Raji (cell line): Measurements from ENCODE around the gene TBCE.

Experiments
- POLR2A ChIP-seq: IDR thresholded peaks from 2 replicates; pipeline ENCODE4 v1.6.1; 2011; ENCODE audit warnings: low read depth, low read length, control low read depth; ENCODE audit not compliant: insufficient read depth

The TBCE gene

DNA sequence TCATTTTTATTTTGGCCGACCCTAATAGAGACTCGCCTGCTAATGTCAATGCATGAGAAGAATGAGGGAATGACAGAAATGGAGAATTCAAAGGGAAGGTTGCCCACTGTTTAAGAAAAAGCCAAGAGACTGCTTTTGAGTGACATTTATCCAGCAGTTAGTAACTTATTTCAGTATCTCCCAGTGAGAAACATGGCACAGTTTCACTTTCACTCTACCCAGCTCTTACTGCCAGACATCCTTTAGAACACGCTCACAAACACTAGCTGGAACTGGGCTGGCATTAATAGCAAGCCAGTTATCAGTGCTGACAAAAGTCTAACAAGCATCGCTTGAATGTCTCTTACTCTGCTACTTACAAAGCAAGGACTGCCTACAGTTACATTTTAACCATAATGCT is 30.3 kb upstream of the TBCE start:
- no peak for TF ChIP-seq POLR2A

DNA sequence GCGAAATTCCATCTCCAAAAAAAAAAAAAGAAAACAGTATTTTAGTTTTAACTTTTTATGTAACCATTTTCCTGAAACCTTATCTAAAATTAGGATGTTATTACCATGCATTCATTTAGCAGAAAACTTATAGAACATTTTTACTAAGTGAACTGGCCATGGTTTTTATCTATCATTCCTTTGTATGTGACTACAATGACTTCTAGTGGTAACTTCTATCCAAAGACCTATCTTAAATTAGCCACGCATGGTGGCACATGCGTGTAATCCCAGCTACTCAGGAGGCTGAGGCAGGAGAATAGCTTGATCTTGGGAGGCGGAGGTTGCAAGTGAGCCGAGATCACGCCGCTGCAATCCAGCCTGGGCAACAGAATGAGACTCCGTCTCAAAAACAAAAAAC is 27.5 kb upstream of the TBCE start:
- TF ChIP-seq POLR2A: no peak

- TF ChIP-seq POLR2A: no peak
Measured at GRCh38 chr1:235341334-235341733, 25.9 kb upstream of the TBCE start.

- no peak for TF ChIP-seq POLR2A
Measured at GRCh38 chr1:235342039-235342438, 25.2 kb upstream of the TBCE start.

DNA sequence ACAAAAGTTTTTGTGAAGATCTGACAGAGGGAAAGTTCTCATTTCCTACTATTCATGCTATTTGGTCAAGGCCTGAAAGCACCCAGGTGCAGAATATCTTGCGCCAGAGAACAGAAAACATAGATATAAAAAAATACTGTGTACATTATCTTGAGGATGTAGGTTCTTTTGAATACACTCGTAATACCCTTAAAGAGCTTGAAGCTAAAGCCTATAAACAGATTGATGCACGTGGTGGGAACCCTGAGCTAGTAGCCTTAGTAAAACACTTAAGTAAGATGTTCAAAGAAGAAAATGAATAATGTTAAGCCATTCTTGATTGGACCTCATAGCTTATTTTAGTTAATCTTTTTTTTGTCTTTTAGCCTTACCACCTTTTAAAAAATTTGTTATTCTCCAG is 24.8 kb upstream of the TBCE start:
- no peak for TF ChIP-seq POLR2A

GRCh38 chr1:235343726-235344125 is 23.5 kb upstream of the TBCE start:
- no peak for TF ChIP-seq POLR2A

GRCh38 chr1:235351441-235351840 is 15.8 kb upstream of the TBCE start:
- no peak for TF ChIP-seq POLR2A

DNA sequence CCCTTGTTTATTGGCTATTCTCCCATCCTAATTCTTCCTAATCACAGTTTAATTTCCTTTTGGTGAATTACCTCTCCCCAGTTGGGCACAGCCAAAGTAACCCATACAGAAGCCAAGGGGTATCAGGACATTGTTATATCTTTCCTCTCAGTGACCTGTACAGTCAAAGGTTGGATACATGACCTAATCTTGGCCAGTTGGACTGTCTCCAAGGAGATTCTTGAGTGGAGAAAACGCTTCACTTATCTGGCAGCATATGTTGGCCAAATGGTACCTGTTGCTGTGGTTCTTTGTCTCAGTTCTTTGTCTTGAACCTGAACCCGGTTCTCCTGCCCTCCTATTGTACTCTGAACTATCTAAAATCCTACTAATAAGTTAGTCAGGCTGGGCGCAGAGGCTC is 15.3 kb upstream of the TBCE start:
- no peak for TF ChIP-seq POLR2A

DNA sequence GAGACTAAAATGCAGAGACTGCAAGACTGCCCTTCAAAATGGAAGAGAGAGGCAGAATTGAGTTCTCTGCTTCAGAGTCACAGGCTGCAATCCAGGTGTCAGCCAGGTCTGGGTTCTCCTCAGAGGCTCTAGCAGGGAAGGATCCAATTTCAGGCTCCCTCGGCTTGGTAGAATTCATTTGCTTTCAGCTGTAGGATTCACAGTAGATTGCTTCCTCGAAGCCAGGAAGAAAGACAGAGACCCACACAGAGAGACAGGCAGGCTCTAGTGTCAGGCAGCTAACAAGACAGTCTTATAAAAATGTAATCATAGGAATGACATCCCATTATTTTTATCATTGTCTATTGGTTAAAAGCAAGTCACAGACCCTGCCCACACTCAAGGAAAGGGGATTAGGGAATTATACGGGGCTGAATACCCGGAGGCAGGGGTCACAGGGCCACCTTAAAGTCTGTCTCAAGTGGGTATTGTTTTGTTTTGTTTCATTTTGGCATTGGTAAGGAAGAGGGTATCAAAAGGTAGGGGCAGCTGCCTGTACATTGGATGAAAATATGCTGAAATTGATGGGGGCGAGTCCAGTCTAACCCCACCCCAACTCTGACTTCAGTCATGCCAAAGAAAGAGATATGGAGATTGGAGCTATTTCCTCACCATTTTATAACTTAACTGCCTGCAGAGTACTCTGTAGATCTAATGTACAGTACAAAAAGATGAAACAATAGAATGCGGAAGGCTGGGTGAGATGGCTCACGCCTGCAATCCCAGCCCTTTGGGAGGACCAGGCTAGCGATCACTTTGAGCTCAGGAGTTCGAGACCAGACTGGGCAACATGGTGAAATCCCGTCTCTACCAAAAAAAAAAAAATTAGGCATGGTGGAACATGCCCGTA is 9.5 kb upstream of the TBCE start:
- TF ChIP-seq POLR2A: no peak

DNA sequence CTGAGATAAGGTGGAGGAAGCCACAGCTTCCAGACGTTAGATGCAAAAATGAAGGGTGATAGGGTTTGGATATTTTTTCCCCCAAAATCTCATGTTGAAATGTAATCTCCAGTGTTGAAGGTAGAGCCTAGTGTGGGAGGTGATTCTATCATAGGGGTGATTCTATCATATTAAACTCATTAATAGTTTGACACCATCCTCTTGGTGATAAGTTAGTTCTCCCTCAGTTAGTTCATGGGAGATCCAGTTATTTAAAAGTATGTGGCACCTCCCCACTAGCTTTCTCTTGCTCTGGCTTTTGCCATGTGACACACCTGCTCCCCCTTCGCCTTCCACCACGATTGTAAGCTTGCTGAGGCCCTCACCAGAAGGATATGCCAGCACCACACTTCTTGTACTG is 8.3 kb upstream of the TBCE start:
- TF ChIP-seq POLR2A: no peak

GRCh38 chr1:235366286-235366685 is 941 bp upstream of the TBCE start:
- TF ChIP-seq POLR2A: no peak

DNA sequence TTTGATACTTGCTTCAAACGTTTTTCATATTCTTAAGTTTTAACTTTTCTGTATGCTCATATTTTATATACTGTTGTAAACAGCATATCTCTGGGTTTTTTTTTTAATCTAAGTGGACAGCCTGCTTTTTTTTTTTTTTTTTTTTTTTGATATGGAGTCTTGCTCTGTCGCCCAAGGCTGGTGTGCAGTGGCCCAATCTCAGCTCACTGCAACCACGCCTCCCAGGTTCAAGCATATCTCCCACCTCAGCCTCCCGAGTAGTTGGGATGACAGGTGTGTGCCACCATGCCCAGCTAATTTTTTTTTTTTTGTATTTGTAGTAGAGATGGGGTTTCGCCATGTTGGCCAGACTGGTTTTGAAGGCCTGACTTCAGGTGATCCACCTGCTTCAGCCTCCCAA is 1.2 kb downstream of the TBCE start:
- no peak for TF ChIP-seq POLR2A

GRCh38 chr1:235369802-235370201 is 2.6 kb downstream of the TBCE start:
- no peak for TF ChIP-seq POLR2A

DNA sequence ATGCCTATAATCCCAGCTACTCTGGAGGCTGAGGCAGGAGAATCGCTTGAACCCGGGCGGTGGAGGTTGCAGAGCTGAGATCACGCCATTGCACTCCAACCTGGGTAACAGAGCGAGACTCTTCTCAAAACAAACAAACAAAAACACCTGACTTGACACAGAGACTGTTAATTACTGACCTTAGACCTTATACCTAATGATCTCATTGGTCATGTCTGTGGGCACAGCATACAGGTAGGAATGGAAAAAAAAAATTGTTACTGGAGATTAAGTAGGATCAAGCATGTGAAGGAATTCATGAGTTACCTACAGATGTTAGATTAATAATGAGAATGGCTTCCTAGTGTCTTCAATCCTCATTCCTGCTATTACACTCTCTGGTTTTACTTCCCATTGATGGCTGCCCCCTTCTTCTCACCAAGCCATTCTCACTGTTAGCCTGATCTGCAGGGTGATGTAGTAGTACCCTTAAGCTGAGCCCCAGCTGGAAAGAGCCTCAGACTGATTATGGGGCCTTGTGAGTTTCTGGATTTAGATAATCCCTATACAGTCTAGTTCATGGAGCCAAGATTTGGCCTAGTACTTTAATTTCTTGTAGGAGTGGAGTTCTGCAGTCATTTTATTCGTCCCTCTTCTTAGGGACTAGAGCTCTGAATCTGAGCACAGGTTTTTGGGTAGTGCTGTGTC is 8.8 kb downstream of the TBCE start:
- no peak for TF ChIP-seq POLR2A

DNA sequence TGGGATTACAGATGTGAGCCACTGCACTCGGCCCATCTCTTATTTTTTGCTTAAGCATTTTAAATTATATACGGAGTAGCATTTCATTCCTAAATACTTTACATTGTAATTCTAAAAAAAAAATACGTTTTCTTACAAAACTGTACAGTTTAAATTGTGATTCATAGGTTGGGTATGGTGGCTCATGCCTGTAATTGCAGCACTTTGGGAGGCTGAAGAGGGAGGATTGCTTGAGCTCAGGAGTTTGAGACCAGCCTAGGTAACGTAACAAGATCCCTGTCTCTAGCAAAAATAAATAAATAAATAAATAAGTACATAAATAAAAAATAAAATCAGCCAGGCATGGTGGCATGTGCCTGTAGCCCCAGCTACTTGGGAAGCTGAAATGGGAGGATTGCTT is 24.6 kb downstream of the TBCE start:
- no peak for TF ChIP-seq POLR2A

GRCh38 chr1:235397733-235398132 is 30.5 kb downstream of the TBCE start:
- TF ChIP-seq POLR2A: no peak
